Mesodermal cell (in vitro differentiated cells): ENCODE data around the gene PEAR1. TPM values are rescaled to one million over a fixed set of nuclear protein-coding genes. Genes with fewer than 3 reads are reported as not detected.

Source experiments
- H3K27ac ChIP-seq: 2 replicates; pipeline ENCODE4 v1.7.0; 2013; ENCODE audit warnings: mild to moderate bottlenecking, low read depth, low read length, moderate library complexity; ENCODE audit not compliant: severe bottlenecking
- H3K36me3 ChIP-seq: 2 replicates; pipeline ENCODE4 v1.7.1; 2013; ENCODE audit warnings: mild to moderate bottlenecking, low read length, moderate library complexity; ENCODE audit not compliant: control insufficient read depth, insufficient read depth
- H3K4me1 ChIP-seq: one replicate; pipeline ENCODE4 v1.7.1; 2013; ENCODE audit warnings: mild to moderate bottlenecking, low read length; ENCODE audit not compliant: insufficient read depth, control insufficient read depth, poor library complexity, severe bottlenecking
- H3K4me3 ChIP-seq: 2 replicates; pipeline ENCODE4 v1.7.0; 2013; ENCODE audit warnings: low read length, control low read depth, mild to moderate bottlenecking; ENCODE audit not compliant: insufficient read depth, poor library complexity, severe bottlenecking; ENCODE audit errors: extremely low read depth
- H3K9me3 ChIP-seq: 2 replicates; pipeline ENCODE4 v1.7.1; 2013; ENCODE audit warnings: mild to moderate bottlenecking, low read length, moderate library complexity; ENCODE audit not compliant: control insufficient read depth
- WGBS, 2 experiments: methylation state at CpG; one replicate each; pipeline ENCODE4 v1.1.5; 2013; ENCODE audit warnings: missing lambda C conversion rate in 2 of 2; ENCODE audit not compliant: insufficient coverage in 2 of 2; 5-methylcytosine and 5-hydroxymethylcytosine counted together
- polyA plus RNA-seq, 2 experiments: library from polyadenylated mRNA; stranded (reverse); fragments of 50-300 nt; gene quantifications; one replicate each; pipeline ENCODE4 v1.2.3, GENCODE V29; 2013

Gene PEAR1
- 27.1 TPM for polyA plus RNA-seq (2013, experiment 1 of 2)
- polyA plus RNA-seq (2013, experiment 2 of 2), result 23.7 TPM

GRCh38 chr1:156893048-156893953, at the start of gene PEAR1:
Gene PEAR1 (plus strand): TSS chr1:156893718. CDS start chr1:156903927, 10,209 bp downstream.
- WGBS, 2 experiments, result 20 to 36% methylated on average over 28 to 45 of the region's 60 CpGs
- no peaks in the 10 kb centered on the region for H3K9me3 ChIP-seq
- peaks cover 38% of the 10 kb centered on the region for H3K4me1 ChIP-seq
- H3K27ac ChIP-seq, result peak within 1 kb of the TSS; percentile 97
- H3K4me3 ChIP-seq, result peak within 1 kb of the TSS; percentile 53
- no peaks in the 10 kb centered on the region for H3K36me3 ChIP-seq

GRCh38 chr1:156844102-156844501, 49.4 kb upstream of the PEAR1 start:
- Histone ChIP-seq H3K27ac (no peak overlapping the region), H3K36me3 (no peaks in the 10 kb centered on the region), H3K4me1 (no peaks in the 10 kb centered on the region), H3K9me3 (no peaks in the 10 kb centered on the region), H3K4me3 (no peak overlapping the region)
- 62 to 64% methylated on average over 6 of the region's 6 CpGs for WGBS, 2 experiments

- Histone ChIP-seq H3K36me3 (no peaks in the 10 kb centered on the region), H3K9me3 (no peaks in the 10 kb centered on the region), H3K4me3 (no peak overlapping the region), H3K27ac (no peak overlapping the region), H3K4me1 (no peaks in the 10 kb centered on the region)
- WGBS, 2 experiments, result 61 to 74% methylated on average over 12 to 13 of the region's 14 CpGs
Measured at GRCh38 chr1:156844638-156845037, 48.9 kb upstream of the PEAR1 start.

- no peak overlapping the region for H3K27ac ChIP-seq
- H3K4me1 ChIP-seq, result no peaks in the 10 kb centered on the region
- no peaks in the 10 kb centered on the region for H3K9me3 ChIP-seq
- 19 to 23% methylated on average over 48 to 49 of the region's 69 CpGs for WGBS, 2 experiments
- H3K36me3 ChIP-seq, result no peaks in the 10 kb centered on the region
- H3K4me3 ChIP-seq, result no peak overlapping the region
Measured at GRCh38 chr1:156845055-156845952, 48.2 kb upstream of the PEAR1 start.

GRCh38 chr1:156845953-156846545, 47.5 kb upstream of the PEAR1 start:
- H3K27ac ChIP-seq, result no peak overlapping the region
- H3K4me1 ChIP-seq, result no peaks in the 10 kb centered on the region
- no peaks in the 10 kb centered on the region for H3K9me3 ChIP-seq
- WGBS, 2 experiments, result 48 to 58% methylated on average over 14 to 16 of the region's 18 CpGs
- H3K4me3 ChIP-seq, result no peak overlapping the region
- H3K36me3 ChIP-seq, result no peaks in the 10 kb centered on the region

- WGBS, 2 experiments, result 72 to 93% methylated on average over 3 to 4 of the region's 5 CpGs
- H3K4me3 ChIP-seq, result no peak overlapping the region
- no peaks in the 10 kb centered on the region for H3K4me1 ChIP-seq
- no peaks in the 10 kb centered on the region for H3K36me3 ChIP-seq
- no peaks in the 10 kb centered on the region for H3K9me3 ChIP-seq
- H3K27ac ChIP-seq, result no peak overlapping the region
Measured at GRCh38 chr1:156846643-156847042, 46.9 kb upstream of the PEAR1 start.

- 71 to 89% methylated on average over 5 of the region's 7 CpGs for WGBS, 2 experiments
- H3K9me3 ChIP-seq, result no peaks in the 10 kb centered on the region
- no peaks in the 10 kb centered on the region for H3K36me3 ChIP-seq
- no peaks in the 10 kb centered on the region for H3K4me1 ChIP-seq
- H3K4me3 ChIP-seq, result no peak overlapping the region
- H3K27ac ChIP-seq, result no peak overlapping the region
Measured at GRCh38 chr1:156847591-156848460, 45.7 kb upstream of the PEAR1 start.

- no peak overlapping the region for H3K4me3 ChIP-seq
- H3K27ac ChIP-seq, result no peak overlapping the region
- H3K9me3 ChIP-seq, result no peaks in the 10 kb centered on the region
- no peaks in the 10 kb centered on the region for H3K36me3 ChIP-seq
- 17 to 18% methylated on average over 31 to 32 of the region's 36 CpGs for WGBS, 2 experiments
- no peaks in the 10 kb centered on the region for H3K4me1 ChIP-seq
Measured at GRCh38 chr1:156848461-156849150, 44.9 kb upstream of the PEAR1 start.

- WGBS, 2 experiments, result 50 to 55% methylated on average over 22 to 23 of the region's 23 CpGs
- H3K27ac ChIP-seq, result no peak overlapping the region
- no peak overlapping the region for H3K4me3 ChIP-seq
- no peaks in the 10 kb centered on the region for H3K4me1 ChIP-seq
- H3K9me3 ChIP-seq, result no peaks in the 10 kb centered on the region
- no peaks in the 10 kb centered on the region for H3K36me3 ChIP-seq
Measured at GRCh38 chr1:156849151-156849496, 44.4 kb upstream of the PEAR1 start.
